H1 (cell line): ENCODE results near the gene REG1A. TPM values are rescaled to one million over a fixed set of nuclear protein-coding genes. Genes with fewer than 3 reads are reported as not detected.

Experiments
- CTCF ChIA-PET: fragments of 300-600 bp; sonication (Branson Sonifier 250); formaldehyde crosslinking; loops from one replicate; lab custom pipeline; 2021; ENCODE audit not compliant: partially characterized antibody; lab: Charles Lee
- POLR2A ChIA-PET: fragments of 300-600 bp; sonication (Branson Sonifier 250); formaldehyde crosslinking; loops from one replicate; lab custom pipeline; 2021; ENCODE audit warnings: inconsistent platforms; ENCODE audit not compliant: partially characterized antibody; lab: Charles Lee
- DNase-seq, 2 experiments: peaks; one replicate each; pipeline versions ENCODE4 v3.0.0 to v3.0.0-alpha.2; 2010 to 2022; ENCODE audit warnings: low spot score in 2 of 2, low read depth in 1 of 2, mixed read lengths in 1 of 2
- FAIRE-seq: peaks from 2 replicates; lab custom pipeline; 2011; peaks lifted over from hg19 to GRCh38; lab: Jason Lieb, UNC
- H2AFZ ChIP-seq: 2 replicates; pipeline ENCODE4 v1.8.1; 2012; ENCODE audit warnings: low read length, inconsistent platforms
- H2AK5ac ChIP-seq: 2 replicates; pipeline ENCODE4 v1.6.1; 2013; ENCODE audit warnings: low read depth, low read length
- H2BK120ac ChIP-seq: replicated peaks from 2 replicates; pipeline ENCODE3; 2013; ENCODE audit warnings: low read depth, low read length, inconsistent platforms
- H2BK12ac ChIP-seq: 2 replicates; pipeline ENCODE4 v1.6.1; 2013; ENCODE audit warnings: low read depth, low read length
- H2BK15ac ChIP-seq: 2 replicates; pipeline ENCODE4 v1.6.1; 2013; ENCODE audit warnings: low read length
- H2BK20ac ChIP-seq: 2 replicates; pipeline ENCODE4 v1.6.1; 2013; ENCODE audit warnings: low read length
- H2BK5ac ChIP-seq: 2 replicates; pipeline ENCODE4 v1.6.1; 2013; ENCODE audit warnings: low read depth, low read length
- H3K14ac ChIP-seq: 2 replicates; pipeline ENCODE4 v1.6.1; 2013; ENCODE audit warnings: inconsistent platforms; ENCODE audit not compliant: insufficient read length
- H3K18ac ChIP-seq: 2 replicates; pipeline ENCODE4 v1.6.1; 2013; ENCODE audit warnings: low read length; ENCODE audit errors: extremely low read depth
- H3K23ac ChIP-seq: 2 replicates; pipeline ENCODE4 v1.6.1; 2013; ENCODE audit warnings: inconsistent platforms; ENCODE audit not compliant: insufficient read length
- H3K23me2 ChIP-seq: 2 replicates; pipeline ENCODE4 v1.6.1; 2013; ENCODE audit warnings: low read depth, low read length
- H3K27ac ChIP-seq: 2 replicates; pipeline ENCODE4 v1.6.1; 2011; ENCODE audit warnings: low read depth, low read length, inconsistent platforms
- H3K27me3 ChIP-seq, 4 experiments: replicated peaks in 1 of 4; 1 replicate in 1 of 4; 2 replicates in 3 of 4; pipeline versions ENCODE4 v1.6.1 to v1.8.1; 2011 to 2013; ENCODE audit warnings: low read length in 3 of 4, mild to moderate bottlenecking in 3 of 4, inconsistent platforms in 2 of 4, mixed read lengths in 2 of 4, moderate library complexity in 1 of 4; ENCODE audit not compliant: control insufficient read depth in 3 of 4, insufficient read depth in 3 of 4; ENCODE audit errors: extremely low read depth in 1 of 4
- H3K36me3 ChIP-seq, 4 experiments: 2 replicates each; pipeline versions ENCODE4 v1.6.1 to v1.8.1; 2011 to 2013; ENCODE audit warnings: mild to moderate bottlenecking in 4 of 4, low read length in 3 of 4, moderate library complexity in 2 of 4, control low read depth in 1 of 4, inconsistent platforms in 1 of 4; ENCODE audit not compliant: insufficient read depth in 4 of 4, control insufficient read depth in 2 of 4
- H3K4ac ChIP-seq: replicated peaks from 2 replicates; pipeline ENCODE3; 2013; ENCODE audit warnings: low read length, low read depth, mixed read lengths, inconsistent platforms; ENCODE audit not compliant: insufficient read length
- H3K4me1 ChIP-seq, 4 experiments: replicated peaks in 1 of 4; 1 replicate in 1 of 4; 2 replicates in 3 of 4; pipeline versions ENCODE4 v1.6.1 to v1.8.1; 2011 to 2013; ENCODE audit warnings: low read length in 3 of 4, inconsistent platforms in 2 of 4, mixed read lengths in 1 of 4; ENCODE audit not compliant: insufficient read depth in 4 of 4, control insufficient read depth in 3 of 4
- H3K4me2 ChIP-seq, 2 experiments: 2 replicates each; pipeline versions ENCODE4 v1.6.1 to v1.8.1; 2011 to 2013; ENCODE audit warnings: low read depth in 2 of 2, low read length in 2 of 2, control low read depth in 1 of 2, inconsistent platforms in 1 of 2, mild to moderate bottlenecking in 1 of 2; ENCODE audit not compliant: insufficient read depth in 1 of 2
- H3K4me3 ChIP-seq, 4 experiments: fragments of 200-600, 300-600 bp in 1 of 4; sonication (generic), shearing (Covaris generic), sonication (Bioruptor Twin) in 1 of 4; 2 replicates each; pipeline versions ENCODE4 v1.5.1 to v1.8.1; 2011 to 2016; ENCODE audit warnings: low read length in 4 of 4, low read depth in 3 of 4, control low read depth in 2 of 4, inconsistent platforms in 2 of 4, mild to moderate bottlenecking in 2 of 4, mixed read lengths in 1 of 4, moderate library complexity in 1 of 4; ENCODE audit not compliant: insufficient read depth in 2 of 4; ENCODE audit errors: extremely low read depth in 1 of 4
- H3K56ac ChIP-seq: replicated peaks from 2 replicates; pipeline ENCODE3; 2013; ENCODE audit warnings: low read depth, mild to moderate bottlenecking, mixed read lengths, low read length, inconsistent platforms; ENCODE audit not compliant: insufficient read length
- H3K79me1 ChIP-seq: 2 replicates; pipeline ENCODE4 v1.6.1; 2013; ENCODE audit warnings: low read depth, low read length, control low read depth
- H3K79me2 ChIP-seq, 2 experiments: 2 replicates each; pipeline versions ENCODE4 v1.6.1 to v1.8.1; 2012 to 2013; ENCODE audit warnings: low read length in 2 of 2, mild to moderate bottlenecking in 2 of 2, inconsistent platforms in 1 of 2; ENCODE audit not compliant: insufficient read depth in 2 of 2, control insufficient read depth in 1 of 2
- H3K9ac ChIP-seq, 4 experiments: replicated peaks in 1 of 4; 1 replicate in 1 of 4; 2 replicates in 3 of 4; pipeline versions ENCODE4 v1.6.1 to v1.8.1; 2011 to 2013; ENCODE audit warnings: low read depth in 3 of 4, low read length in 3 of 4, control low read depth in 2 of 4, mild to moderate bottlenecking in 2 of 4, moderate library complexity in 2 of 4, inconsistent platforms in 1 of 4; ENCODE audit errors: extremely low read depth in 1 of 4
- H3K9me3 ChIP-seq, 2 experiments: 2 replicates each; pipeline versions ENCODE4 v1.6.1 to v1.8.1; 2012 to 2013; ENCODE audit warnings: mild to moderate bottlenecking in 2 of 2, moderate library complexity in 2 of 2, control low read depth in 1 of 2, inconsistent platforms in 1 of 2, low read depth in 1 of 2, low read length in 1 of 2, mixed read lengths in 1 of 2; ENCODE audit not compliant: insufficient read depth in 2 of 2
- H4K20me1 ChIP-seq, 2 experiments: replicated peaks in 1 of 2; 2 replicates each; pipeline versions ENCODE3 to v1.8.1; 2011 to 2013; ENCODE audit warnings: inconsistent platforms in 2 of 2, low read length in 2 of 2, mild to moderate bottlenecking in 1 of 2; ENCODE audit not compliant: insufficient read depth in 2 of 2, control insufficient read depth in 1 of 2
- H4K5ac ChIP-seq: 2 replicates; pipeline ENCODE4 v1.6.1; 2013; ENCODE audit warnings: low read length, low read depth, mixed read lengths, inconsistent platforms; ENCODE audit not compliant: insufficient read length
- H4K8ac ChIP-seq: 2 replicates; pipeline ENCODE4 v1.8.0; 2013; ENCODE audit warnings: mild to moderate bottlenecking, moderate library complexity, low read length, inconsistent platforms; ENCODE audit not compliant: insufficient read depth; ENCODE audit errors: extremely low read depth
- H4K91ac ChIP-seq: replicated peaks from 2 replicates; pipeline ENCODE3; 2013; ENCODE audit warnings: low read length, mixed read lengths, inconsistent platforms; ENCODE audit not compliant: insufficient read length
- CHD1 ChIP-seq: IDR thresholded peaks from 2 replicates; pipeline ENCODE4 v1.6.1; 2012; ENCODE audit warnings: low read depth, low read length, improper control_type of control experiment
- CHD2 ChIP-seq: IDR thresholded peaks from 2 replicates; pipeline ENCODE4 v1.6.1; 2012; ENCODE audit warnings: low read length, improper control_type of control experiment
- FOSL1 ChIP-seq: IDR thresholded peaks from 2 replicates; pipeline ENCODE4 v1.6.1; 2011; ENCODE audit warnings: mild to moderate bottlenecking, low read depth, low read length, moderate library complexity; ENCODE audit not compliant: insufficient read depth
- POLR2AphosphoS5 ChIP-seq: IDR thresholded peaks from 2 replicates; pipeline ENCODE4 v1.6.1; 2011; ENCODE audit warnings: low read depth, low read length
- SP4 ChIP-seq: IDR thresholded peaks from 2 replicates; pipeline ENCODE4 v1.6.1; 2012; ENCODE audit warnings: low read length, inconsistent platforms
- WGBS, 2 experiments: shearing (Covaris generic) in 1 of 2; methylation state at CpG; one replicate each; pipeline versions ENCODE4 v1.1.6 to v1.1.7; 2013 to 2015; ENCODE audit warnings: low lambda C conversion rate in 2 of 2, mixed read lengths in 2 of 2, inconsistent platforms in 1 of 2, low coverage in 1 of 2, missing lambda C conversion rate in 1 of 2; ENCODE audit not compliant: insufficient replicate concordance in 2 of 2, insufficient coverage in 1 of 2, insufficient read length in 1 of 2; ENCODE audit errors: extremely low coverage in 1 of 2, missing lambda C conversion rate in 1 of 2; 5-methylcytosine and 5-hydroxymethylcytosine counted together
- polyA plus RNA-seq, 7 experiments: library from polyadenylated mRNA; depleted of rRNA in 3 of 7; stranded (reverse) in 5 of 7; unstranded in 2 of 7; fragments of >200 nt in 5 of 7; fragments of 200-250 nt in 2 of 7; gene quantifications; 1 replicate in 5 of 7; 2 replicates in 1 of 7; 4 replicates in 1 of 7; pipeline versions ENCODE4 v1.2.1 to v1.2.3, GENCODE V29; 2011 to 2013; ENCODE audit warnings: missing spikeins in 2 of 7, mixed read lengths in 2 of 7
- total RNA-seq: library from RNA; stranded (reverse); fragmentation: NEBNext Ultra II Directional; extraction: Animal tissue kit (Norgen Biotek cat#: 25700); gene quantifications from 2 replicates; pipeline ENCODE4 v1.2.1, GENCODE V29; 2021

REG1A gene
- total and polyA plus RNA-seq, 2 of the 8 experiments (the other 6 are each of a cell fraction or from before 2014, with no cell fraction given), result not detected

DNA sequence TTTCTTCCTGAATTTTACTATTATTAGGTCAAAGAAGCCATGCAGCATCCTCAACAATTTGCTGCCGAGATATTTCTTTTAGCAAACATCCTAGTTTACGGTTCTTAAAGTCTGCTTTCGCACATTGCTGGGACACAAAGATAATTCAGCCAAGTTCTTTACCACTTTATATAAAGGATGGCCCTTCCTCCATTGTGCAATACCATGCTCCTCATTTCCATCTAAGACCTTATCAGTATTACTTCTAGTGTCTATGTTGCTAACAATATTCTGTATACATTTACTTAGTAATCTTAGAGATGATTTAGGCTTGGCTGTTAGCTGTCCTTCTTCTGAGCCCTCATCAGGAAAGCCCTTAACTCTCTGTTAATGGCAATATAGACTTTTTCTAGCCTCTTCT, 8.0 kb upstream of the REG1A start:
- H4K5ac ChIP-seq, result no peak overlapping the region
- H4K8ac ChIP-seq, result no peak overlapping the region
- H2BK20ac ChIP-seq, result no peak overlapping the region
- no peak overlapping the region for H3K27ac ChIP-seq
- DNase-seq (no peak), FAIRE-seq (no peak)
- no peak overlapping the region for H3K14ac ChIP-seq
- POLR2A ChIA-PET, result no interaction called here
- H3K79me2 ChIP-seq, result no peaks in the 10 kb centered on the region
- H3K36me3 ChIP-seq, result no peaks in the 10 kb centered on the region
- H3K18ac ChIP-seq, result no peak overlapping the region
- no peak overlapping the region for H2BK15ac ChIP-seq
- no peak overlapping the region for H3K4ac ChIP-seq
- H3K79me1 ChIP-seq, result no peaks in the 10 kb centered on the region
- H2BK120ac ChIP-seq, result no peak overlapping the region
- H3K27me3 ChIP-seq, result no peaks in the 10 kb centered on the region
- no peak overlapping the region for H2BK12ac ChIP-seq
- H2AK5ac ChIP-seq, result no peak overlapping the region
- H3K23ac ChIP-seq, result no peak overlapping the region
- 97% methylated on average over 3 of the region's 3 CpGs; no CpG with 5 or more reads in 1 of the 2 experiments for WGBS, 2 experiments
- no peak for TF ChIP-seq CHD1
- no peak for TF ChIP-seq POLR2AphosphoS5
- TF ChIP-seq CHD2, result no peak
- TF ChIP-seq FOSL1, result no peak
- no peak for TF ChIP-seq SP4
- TF ChIP-seq, all 59 proteins: peak for 0
- Histone ChIP-seq H3K23me2 (0 out of 2 replicates have a peak, but pooled peaks cover 4% of the 10 kb centered on the region), H3K4me1 (no peaks in the 10 kb centered on the region), H3K4me2 (no peak overlapping the region), H2AFZ (no peak overlapping the region), H3K9me3 (peaks cover 0 to 3% of the 10 kb centered on the region in 2 experiments; a peak in 1 of 4 replicates), H3K4me3 (no peak overlapping the region), H4K91ac (no peak overlapping the region), H4K20me1 (no peaks in the 10 kb centered on the region), H3K9ac (no peak overlapping the region), H2BK5ac (no peak overlapping the region), H3K56ac (no peak overlapping the region)
- CTCF ChIA-PET, result interaction anchor here (1.1 kb wide), 1 partner anchor 71 kb away, joined by 3 read pairs; no protein-coding TSS in a partner anchor
